HL-60/S4 treated with retinoic acid at 250 ng/mL for 4 days and 3 days (cell line): ENCODE results near the gene ARHGAP15.

Experiments
- in situ Hi-C: fragments of 300-500 bp; cut with MboI; formaldehyde crosslinking; loops from 2 replicates; pipeline ENCODE4 v1.7.0; 2022; ENCODE audit warnings: low sequenced_read_pairs

ARHGAP15 gene

GRCh38 chr2:143165291-143165690, 36.1 kb downstream of the ARHGAP15 start:
- in situ Hi-C loops, result no loop called here

GRCh38 chr2:143169105-143169504, 39.9 kb downstream of the ARHGAP15 start:
- in situ Hi-C loops, result no loop called here

- in situ Hi-C loops, result no loop called here
Measured at GRCh38 chr2:143171817-143172216, 42.6 kb downstream of the ARHGAP15 start.

GRCh38 chr2:143175438-143175837, 46.2 kb downstream of the ARHGAP15 start:
- in situ Hi-C loops, result no loop called here

GRCh38 chr2:143176606-143177005, 47.4 kb downstream of the ARHGAP15 start:
- in situ Hi-C loops, result no loop called here

- in situ Hi-C loops, result no loop called here
Measured at GRCh38 chr2:143177096-143177786, 48.0 kb downstream of the ARHGAP15 start.

GRCh38 chr2:143181494-143181893, 52.3 kb downstream of the ARHGAP15 start:
- in situ Hi-C loops, result no loop called here

- in situ Hi-C loops, result no loop called here
Measured at GRCh38 chr2:143182649-143183048, 53.4 kb downstream of the ARHGAP15 start.

- in situ Hi-C loops, result no loop called here
Measured at GRCh38 chr2:143183804-143184463, 54.7 kb downstream of the ARHGAP15 start.

GRCh38 chr2:143186876-143187275, 57.7 kb downstream of the ARHGAP15 start:
- in situ Hi-C loops, result no loop called here

GRCh38 chr2:143190431-143190830, 61.2 kb downstream of the ARHGAP15 start:
- in situ Hi-C loops, result no loop called here

GRCh38 chr2:143192106-143192505, 62.9 kb downstream of the ARHGAP15 start:
- in situ Hi-C loops, result no loop called here

- in situ Hi-C loops, result no loop called here
Measured at GRCh38 chr2:143192716-143193115, 63.5 kb downstream of the ARHGAP15 start.

- in situ Hi-C loops, result no loop called here
Measured at GRCh38 chr2:143193121-143193520, 63.9 kb downstream of the ARHGAP15 start.

- in situ Hi-C loops, result no loop called here
Measured at GRCh38 chr2:143195511-143195910, 66.3 kb downstream of the ARHGAP15 start.

GRCh38 chr2:143204062-143204461, 74.8 kb downstream of the ARHGAP15 start:
- in situ Hi-C loops, result no loop called here

- in situ Hi-C loops, result no loop called here
Measured at GRCh38 chr2:143205106-143205764, 76.0 kb downstream of the ARHGAP15 start.

GRCh38 chr2:143209570-143210445, 80.6 kb downstream of the ARHGAP15 start:
- in situ Hi-C loops, result no loop called here

- in situ Hi-C loops, result no loop called here
Measured at GRCh38 chr2:143210446-143210819, 81.2 kb downstream of the ARHGAP15 start.

GRCh38 chr2:143217512-143218115, 88.4 kb downstream of the ARHGAP15 start:
- in situ Hi-C loops, result no loop called here

- in situ Hi-C loops, result no loop called here
Measured at GRCh38 chr2:143218621-143219020, 89.4 kb downstream of the ARHGAP15 start.
